HepG2 (cell line): ENCODE data around the gene IL6R. TPM values are rescaled to one million over a fixed set of nuclear protein-coding genes. Genes with fewer than 3 reads are reported as not detected.

Source experiments
- ATAC-seq: fragments of 200-7000 bp; cut with Tn5 transposase; 3 replicates; pipeline ENCODE4 v1.9.1; 2020; ENCODE audit warnings: mild to moderate bottlenecking, moderate library complexity
- BruUV-seq: library from RNA; stranded (reverse); fragments of 400-500 nt; replicated peaks from 2 replicates; lab custom pipeline; 2021; lab: Mats Ljungman, UMichigan
- CTCF ChIA-PET: fragments of 300-600 bp; formaldehyde crosslinking; extraction: SDS; loops from one replicate; lab custom pipeline; 2021; ENCODE audit warnings: low total read pairs, inconsistent platforms, low intra/inter-chr PET ratio; lab: Yijun Ruan, JAX
- POLR2A ChIA-PET: fragments of 350-600 bp; sonication (Branson Sonifier 250); formaldehyde crosslinking; loops from one replicate; lab custom pipeline; 2020; ENCODE audit warnings: antibody characterized with exemption, inconsistent platforms; lab: Yijun Ruan, JAX
- DNase-seq: peaks from one replicate; pipeline ENCODE4 v3.0.0-alpha.2; 2015; ENCODE audit warnings: low spot score
- FAIRE-seq: peaks from 3 replicates; lab custom pipeline; 2011; peaks lifted over from hg19 to GRCh38; lab: Jason Lieb, UNC
- H2AFZ ChIP-seq: one replicate; pipeline ENCODE4 v1.6.1; 2011; ENCODE audit warnings: low read length, inconsistent platforms
- H3K27ac ChIP-seq: fragments of 300-600 bp; 3 replicates; pipeline ENCODE4 v1.8.0; 2011; ENCODE audit warnings: mixed run types, mild to moderate bottlenecking, mixed read lengths, low read length, inconsistent platforms; ENCODE audit not compliant: insufficient read depth; ENCODE audit errors: extremely low read length
- H3K27me3 ChIP-seq, 2 experiments: fragments of 200-600 bp in 1 of 2; 2 replicates in 1 of 2; 3 replicates in 1 of 2; pipeline versions ENCODE4 v1.6.0 to v1.8.0; 2011; ENCODE audit warnings: low read length in 2 of 2, mild to moderate bottlenecking in 2 of 2, moderate library complexity in 2 of 2, inconsistent platforms in 1 of 2; ENCODE audit not compliant: insufficient read depth in 2 of 2, control insufficient read depth in 1 of 2
- H3K36me3 ChIP-seq, 2 experiments: fragments of 200-600 bp in 1 of 2; replicated peaks in 1 of 2; 2 replicates in 1 of 2; 3 replicates in 1 of 2; pipeline versions ENCODE4 v1.5.1 to v1.8.0; 2011; ENCODE audit warnings: low read length in 2 of 2, inconsistent platforms in 1 of 2; ENCODE audit not compliant: insufficient read depth in 2 of 2, control insufficient read depth in 1 of 2
- H3K4me1 ChIP-seq: 2 replicates; pipeline ENCODE4 v1.5.1; 2012; ENCODE audit warnings: low read length, inconsistent platforms; ENCODE audit not compliant: insufficient read depth
- H3K4me2 ChIP-seq: 2 replicates; pipeline ENCODE4 v1.6.0; 2011; ENCODE audit warnings: low read depth, low read length, inconsistent platforms
- H3K4me3 ChIP-seq, 3 experiments: fragments of 200-600 bp in 1 of 3; sonication (generic), shearing (Covaris generic) in 1 of 3; replicated peaks in 1 of 3; 2 replicates each; pipeline ENCODE4 v1.5.1; 2011 to 2016; ENCODE audit warnings: low read length in 3 of 3, inconsistent platforms in 2 of 3, low read depth in 2 of 3, mild to moderate bottlenecking in 2 of 3, control low read depth in 1 of 3, mixed read lengths in 1 of 3; ENCODE audit not compliant: insufficient read depth in 1 of 3
- H3K79me2 ChIP-seq: one replicate; pipeline ENCODE4 v1.6.1; 2011; ENCODE audit warnings: low read length, inconsistent platforms; ENCODE audit not compliant: insufficient read depth
- H3K9ac ChIP-seq: 2 replicates; pipeline ENCODE4 v1.6.0; 2011; ENCODE audit warnings: mild to moderate bottlenecking, low read depth, low read length, inconsistent platforms; ENCODE audit not compliant: insufficient read depth
- H3K9me3 ChIP-seq: 2 replicates; pipeline ENCODE4 v1.5.1; 2012; ENCODE audit warnings: mild to moderate bottlenecking, low read length
- H4K20me1 ChIP-seq: 2 replicates; pipeline ENCODE4 v1.6.0; 2011; ENCODE audit warnings: inconsistent platforms, mild to moderate bottlenecking, low read length, moderate library complexity; ENCODE audit not compliant: insufficient read depth
- ASH2L ChIP-seq: fragments of 300-600, 200-600 bp; sonication (generic); IDR thresholded peaks from 2 replicates; pipeline ENCODE4 v1.7.0; 2017; ENCODE audit warnings: low read depth, mild to moderate bottlenecking, moderate library complexity, mixed read lengths, low read length; ENCODE audit not compliant: insufficient read length
- MAFF ChIP-seq: IDR thresholded peaks from 2 replicates; pipeline ENCODE4 v1.6.1; 2011; ENCODE audit warnings: low read depth, low read length, improper control_type of control experiment
- MAFK ChIP-seq, 2 experiments: IDR thresholded peaks in 1 of 2; conservative IDR thresholded peaks in 1 of 2; 2 replicates each; pipeline ENCODE4 v1.6.1; 2011; ENCODE audit warnings: improper control_type of control experiment in 2 of 2, low read length in 2 of 2
- NFRKB ChIP-seq: fragments of 450-650 bp; IDR thresholded peaks from 2 replicates; pipeline ENCODE4 v1.6.1; 2017
- RARA ChIP-seq: IDR thresholded peaks from 2 replicates; pipeline ENCODE4 v1.6.1; 2016; ENCODE audit warnings: missing genetic modification reagents, missing compliant biosample characterization
- TBX2 ChIP-seq: sonication (generic); formaldehyde crosslinking; IDR thresholded peaks from 2 replicates; pipeline ENCODE4 v1.5.0; 2020; ENCODE audit warnings: missing genetic modification reagents, mild to moderate bottlenecking, borderline replicate concordance
- WGBS: methylation state at CpG from one replicate; pipeline ENCODE4 v1.1.6; 2017; ENCODE audit warnings: low lambda C conversion rate; 5-methylcytosine and 5-hydroxymethylcytosine counted together
- in situ Hi-C: cut with HindIII; loops from 2 replicates; pipeline ENCODE4 v1.10.0; 2017; ENCODE audit warnings: low pct_unique_long_range_greater_than_20kb; ENCODE audit not compliant: extremely low pct_ligation_motif_present
- intact Hi-C: fragments of 100-400 bp; cut with micrococcal nuclease; formaldehyde crosslinking; loops from one replicate; pipeline ENCODE4 v1.10.0; 2022; ENCODE audit not compliant: unreplicated experiment
- polyA plus RNA-seq, 8 experiments: library from polyadenylated mRNA; depleted of rRNA in 3 of 8; stranded (reverse) in 7 of 8; unstranded in 1 of 8; fragments of >200 nt; fragmentation: Illumina TruSeq in 4 of 8; extraction: Trizol in 4 of 8; gene quantifications; 2 replicates each; pipeline versions ENCODE4 v1.2.1 to v1.2.3, GENCODE V29; 2011 to 2016; ENCODE audit warnings: low read depth in 4 of 8, missing spikeins in 1 of 8, mixed read lengths in 1 of 8; ENCODE audit not compliant: insufficient read depth in 1 of 8
- total RNA-seq, 5 experiments: library from RNA; depleted of rRNA; stranded (reverse); fragments of >200 nt; fragmentation: Illumina TruSeq; extraction: Trizol; gene quantifications; 2 replicates each; pipeline ENCODE4 v1.2.3, GENCODE V29; 2016; ENCODE audit warnings: low read depth in 1 of 5
- TF ChIP-seq, protein P1 (sequence below): sonication (generic); formaldehyde crosslinking; IDR thresholded peaks from 2 replicates; pipeline ENCODE4 v1.4.0; 2020; ENCODE audit warnings: missing genetic modification reagents
- TF ChIP-seq, protein P2 (sequence below): sonication (generic); formaldehyde crosslinking; IDR thresholded peaks from 2 replicates; pipeline ENCODE4 v1.8.0; 2022; ENCODE audit warnings: missing genetic modification reagents, mild to moderate bottlenecking, moderate library complexity, borderline replicate concordance

The IL6R gene
- total and polyA plus RNA-seq, 2 of the 13 experiments (the other 11 are each of a cell fraction or from before 2014, with no cell fraction given), result 5.0 to 24.5 TPM

DNA sequence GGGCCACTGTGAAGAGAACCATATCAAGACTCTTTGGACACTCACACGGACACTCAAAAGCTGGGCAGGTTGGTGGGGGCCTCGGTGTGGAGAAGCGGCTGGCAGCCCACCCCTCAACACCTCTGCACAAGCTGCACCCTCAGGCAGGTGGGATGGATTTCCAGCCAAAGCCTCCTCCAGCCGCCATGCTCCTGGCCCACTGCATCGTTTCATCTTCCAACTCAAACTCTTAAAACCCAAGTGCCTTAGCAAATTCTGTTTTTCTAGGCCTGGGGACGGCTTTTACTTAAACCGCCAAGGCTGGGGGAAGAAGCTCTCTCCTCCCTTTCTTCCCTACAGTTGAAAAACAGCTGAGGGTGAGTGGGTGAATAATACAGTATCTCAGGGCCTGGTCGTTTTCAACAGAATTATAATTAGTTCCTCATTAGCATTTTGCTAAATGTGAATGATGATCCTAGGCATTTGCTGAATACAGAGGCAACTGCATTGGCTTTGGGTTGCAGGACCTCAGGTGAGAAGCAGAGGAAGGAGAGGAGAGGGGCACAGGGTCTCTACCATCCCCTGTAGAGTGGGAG is 60.6 kb downstream of the IL6R start (continued):
- TF ChIP-seq, protein P1, sequence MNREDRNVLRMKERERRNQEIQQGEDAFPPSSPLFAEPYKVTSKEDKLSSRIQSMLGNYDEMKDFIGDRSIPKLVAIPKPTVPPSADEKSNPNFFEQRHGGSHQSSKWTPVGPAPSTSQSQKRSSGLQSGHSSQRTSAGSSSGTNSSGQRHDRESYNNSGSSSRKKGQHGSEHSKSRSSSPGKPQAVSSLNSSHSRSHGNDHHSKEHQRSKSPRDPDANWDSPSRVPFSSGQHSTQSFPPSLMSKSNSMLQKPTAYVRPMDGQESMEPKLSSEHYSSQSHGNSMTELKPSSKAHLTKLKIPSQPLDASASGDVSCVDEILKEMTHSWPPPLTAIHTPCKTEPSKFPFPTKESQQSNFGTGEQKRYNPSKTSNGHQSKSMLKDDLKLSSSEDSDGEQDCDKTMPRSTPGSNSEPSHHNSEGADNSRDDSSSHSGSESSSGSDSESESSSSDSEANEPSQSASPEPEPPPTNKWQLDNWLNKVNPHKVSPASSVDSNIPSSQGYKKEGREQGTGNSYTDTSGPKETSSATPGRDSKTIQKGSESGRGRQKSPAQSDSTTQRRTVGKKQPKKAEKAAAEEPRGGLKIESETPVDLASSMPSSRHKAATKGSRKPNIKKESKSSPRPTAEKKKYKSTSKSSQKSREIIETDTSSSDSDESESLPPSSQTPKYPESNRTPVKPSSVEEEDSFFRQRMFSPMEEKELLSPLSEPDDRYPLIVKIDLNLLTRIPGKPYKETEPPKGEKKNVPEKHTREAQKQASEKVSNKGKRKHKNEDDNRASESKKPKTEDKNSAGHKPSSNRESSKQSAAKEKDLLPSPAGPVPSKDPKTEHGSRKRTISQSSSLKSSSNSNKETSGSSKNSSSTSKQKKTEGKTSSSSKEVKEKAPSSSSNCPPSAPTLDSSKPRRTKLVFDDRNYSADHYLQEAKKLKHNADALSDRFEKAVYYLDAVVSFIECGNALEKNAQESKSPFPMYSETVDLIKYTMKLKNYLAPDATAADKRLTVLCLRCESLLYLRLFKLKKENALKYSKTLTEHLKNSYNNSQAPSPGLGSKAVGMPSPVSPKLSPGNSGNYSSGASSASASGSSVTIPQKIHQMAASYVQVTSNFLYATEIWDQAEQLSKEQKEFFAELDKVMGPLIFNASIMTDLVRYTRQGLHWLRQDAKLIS (CRISPR knock-in tag), result no peak
- no peak for TF ChIP-seq ASH2L
- TF ChIP-seq RARA, result no peak
- TF ChIP-seq, protein P2, sequence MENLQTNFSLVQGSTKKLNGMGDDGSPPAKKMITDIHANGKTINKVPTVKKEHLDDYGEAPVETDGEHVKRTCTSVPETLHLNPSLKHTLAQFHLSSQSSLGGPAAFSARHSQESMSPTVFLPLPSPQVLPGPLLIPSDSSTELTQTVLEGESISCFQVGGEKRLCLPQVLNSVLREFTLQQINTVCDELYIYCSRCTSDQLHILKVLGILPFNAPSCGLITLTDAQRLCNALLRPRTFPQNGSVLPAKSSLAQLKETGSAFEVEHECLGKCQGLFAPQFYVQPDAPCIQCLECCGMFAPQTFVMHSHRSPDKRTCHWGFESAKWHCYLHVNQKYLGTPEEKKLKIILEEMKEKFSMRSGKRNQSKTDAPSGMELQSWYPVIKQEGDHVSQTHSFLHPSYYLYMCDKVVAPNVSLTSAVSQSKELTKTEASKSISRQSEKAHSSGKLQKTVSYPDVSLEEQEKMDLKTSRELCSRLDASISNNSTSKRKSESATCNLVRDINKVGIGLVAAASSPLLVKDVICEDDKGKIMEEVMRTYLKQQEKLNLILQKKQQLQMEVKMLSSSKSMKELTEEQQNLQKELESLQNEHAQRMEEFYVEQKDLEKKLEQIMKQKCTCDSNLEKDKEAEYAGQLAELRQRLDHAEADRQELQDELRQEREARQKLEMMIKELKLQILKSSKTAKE, result no peak
- TF ChIP-seq, all 625 proteins: peak for 0

DNA sequence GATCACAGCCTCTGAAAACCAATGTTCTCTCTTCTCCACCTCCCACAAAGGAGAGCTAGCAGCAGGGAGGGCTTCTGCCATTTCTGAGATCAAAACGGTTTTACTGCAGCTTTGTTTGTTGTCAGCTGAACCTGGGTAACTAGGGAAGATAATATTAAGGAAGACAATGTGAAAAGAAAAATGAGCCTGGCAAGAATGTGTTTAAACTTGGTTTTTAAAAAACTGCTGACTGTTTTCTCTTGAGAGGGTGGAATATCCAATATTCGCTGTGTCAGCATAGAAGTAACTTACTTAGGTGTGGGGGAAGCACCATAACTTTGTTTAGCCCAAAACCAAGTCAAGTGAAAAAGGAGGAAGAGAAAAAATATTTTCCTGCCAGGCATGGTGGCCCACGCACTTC is 61.1 kb downstream of the IL6R start:
- no TSS peak for BruUV-seq
- POLR2A ChIA-PET, result no interaction called here
- 72% methylated on average over 3 of the region's 3 CpGs for WGBS

More for the DNA sequence above, 61.1 kb downstream of the IL6R start:
- ATAC-seq (no peak), DNase-seq (no peak), FAIRE-seq (no peak)
- Histone ChIP-seq H3K4me3 (no peak overlapping the region), H2AFZ (no peak overlapping the region), H3K9ac (no peak overlapping the region), H3K9me3 (no peaks in the 10 kb centered on the region), H3K36me3 (no peaks in the 10 kb centered on the region), H3K4me2 (no peak overlapping the region), H3K79me2 (no peaks in the 10 kb centered on the region), H3K27ac (no peak overlapping the region), H3K4me1 (peaks cover 10% of the 10 kb centered on the region), H3K27me3 (no peaks in the 10 kb centered on the region), H4K20me1 (no peaks in the 10 kb centered on the region)
- intact Hi-C loops (no loop called here), in situ Hi-C loops (no loop called here)
- no peak for TF ChIP-seq NFRKB
- TF ChIP-seq MAFK (conservative IDR thresholded peaks at IDR 0.05 in 1 of 2, IDR thresholded peaks at IDR 0.05 in 1 of 2; ENCODE audit: low read length in 2 of 2), result peak; percentile 96 to 98
- no peak for TF ChIP-seq TBX2
- peak; percentile 97 for TF ChIP-seq MAFF
- CTCF ChIA-PET, result no interaction called here
